CD14-positive monocyte (primary cell): Measurements from ENCODE around the gene BORCS5. TPM values are rescaled to one million over a fixed set of nuclear protein-coding genes. Genes with fewer than 3 reads are reported as not detected.

Source experiments
- DNase-seq, 3 donors: peaks; one replicate each; pipeline ENCODE4 v3.0.0-alpha.2; 2011 to 2022
- H2AFZ ChIP-seq: 2 replicates; pipeline ENCODE4 v1.6.0; 2012; ENCODE audit warnings: mild to moderate bottlenecking, low read depth, low read length, inconsistent platforms; ENCODE audit not compliant: insufficient read depth, poor library complexity, severe bottlenecking
- H3K27ac ChIP-seq, 2 donors: 1 replicate in 1 of 2; 2 replicates in 1 of 2; pipeline ENCODE4 v1.5.1; 2012 to 2013; ENCODE audit warnings: low read length in 2 of 2, control low read depth in 1 of 2, inconsistent platforms in 1 of 2, low read depth in 1 of 2, mild to moderate bottlenecking in 1 of 2
- H3K27me3 ChIP-seq, 2 donors: one replicate each; pipeline versions ENCODE4 v1.6.0 to v1.6.1; 2011 to 2013; ENCODE audit warnings: low read length in 2 of 2; ENCODE audit not compliant: control insufficient read depth in 2 of 2, insufficient read depth in 2 of 2
- H3K36me3 ChIP-seq, 2 donors: replicated peaks in 1 of 2; 1 replicate in 1 of 2; 2 replicates in 1 of 2; pipeline versions ENCODE4 v1.5.1 to v1.6.1; 2012 to 2013; ENCODE audit warnings: low read length in 2 of 2, control low read depth in 1 of 2, inconsistent platforms in 1 of 2, mild to moderate bottlenecking in 1 of 2; ENCODE audit not compliant: insufficient read depth in 2 of 2, control insufficient read depth in 1 of 2
- H3K4me1 ChIP-seq, 2 donors: 1 replicate in 1 of 2; 2 replicates in 1 of 2; pipeline versions ENCODE4 v1.5.1 to v1.6.1; 2012 to 2013; ENCODE audit warnings: low read length in 2 of 2, control low read depth in 1 of 2, inconsistent platforms in 1 of 2, mild to moderate bottlenecking in 1 of 2, moderate library complexity in 1 of 2; ENCODE audit not compliant: insufficient read depth in 2 of 2, control insufficient read depth in 1 of 2
- H3K4me2 ChIP-seq: replicated peaks from 2 replicates; pipeline ENCODE3; 2012; ENCODE audit warnings: low read length, moderate library complexity, mild to moderate bottlenecking; ENCODE audit not compliant: poor library complexity, severe bottlenecking; ENCODE audit errors: extremely low read depth
- H3K4me3 ChIP-seq, 3 experiments: fragments of 200-600 bp in 1 of 3; sonication (generic) in 1 of 3; replicated peaks in 1 of 3; 1 replicate in 2 of 3; 2 replicates in 1 of 3; pipeline ENCODE4 v1.5.1; 2011 to 2013; ENCODE audit warnings: low read length in 3 of 3, mild to moderate bottlenecking in 3 of 3, control low read depth in 2 of 3, low read depth in 2 of 3, inconsistent platforms in 1 of 3, moderate library complexity in 1 of 3
- H3K79me2 ChIP-seq: 2 replicates; pipeline ENCODE4 v1.6.0; 2012; ENCODE audit warnings: mild to moderate bottlenecking, control low read depth, inconsistent platforms, low read length, moderate library complexity; ENCODE audit not compliant: insufficient read depth
- H3K9ac ChIP-seq: 2 replicates; pipeline ENCODE4 v1.6.0; 2017; ENCODE audit warnings: low read length, mild to moderate bottlenecking; ENCODE audit not compliant: insufficient read depth, poor library complexity, severe bottlenecking
- H3K9me3 ChIP-seq, 2 donors: replicated peaks in 1 of 2; 1 replicate in 1 of 2; 2 replicates in 1 of 2; pipeline versions ENCODE4 v1.5.1 to v1.6.1; 2012 to 2013; ENCODE audit warnings: low read length in 2 of 2, control low read depth in 1 of 2; ENCODE audit not compliant: control insufficient read depth in 1 of 2, insufficient read depth in 1 of 2
- H4K20me1 ChIP-seq: 2 replicates; pipeline ENCODE4 v1.6.0; 2012; ENCODE audit warnings: mild to moderate bottlenecking, low read length, control low read depth, moderate library complexity; ENCODE audit not compliant: insufficient read depth
- H3K27ac Mint-ChIP-seq, 7 donors: one replicate each; pipeline ENCODE4 v1.8.0; 2020; ENCODE audit warnings: mild to moderate bottlenecking in 7 of 7, mixed read lengths in 7 of 7, moderate library complexity in 6 of 7, inconsistent platforms in 2 of 7
- H3K27me3 Mint-ChIP-seq, 3 donors: one replicate each; pipeline ENCODE4 v1.8.0; 2021 to 2022; ENCODE audit warnings: low read depth in 3 of 3, mild to moderate bottlenecking in 3 of 3, mixed read lengths in 3 of 3, moderate library complexity in 3 of 3, inconsistent platforms in 1 of 3
- H3K36me3 Mint-ChIP-seq, 2 donors: one replicate each; pipeline ENCODE4 v1.8.0; 2020; ENCODE audit warnings: mixed read lengths in 2 of 2, inconsistent platforms in 1 of 2, mild to moderate bottlenecking in 1 of 2
- H3K4me1 Mint-ChIP-seq: one replicate; pipeline ENCODE4 v1.8.0; 2020; ENCODE audit warnings: mild to moderate bottlenecking, mixed read lengths
- H3K4me3 Mint-ChIP-seq, 2 donors: one replicate each; pipeline ENCODE4 v1.8.0; 2020; ENCODE audit warnings: mild to moderate bottlenecking in 2 of 2, mixed read lengths in 2 of 2, moderate library complexity in 1 of 2
- H3K9me3 Mint-ChIP-seq, 7 donors: one replicate each; pipeline ENCODE4 v1.8.0; 2020 to 2022; ENCODE audit warnings: mixed read lengths in 7 of 7, mild to moderate bottlenecking in 6 of 7, moderate library complexity in 6 of 7, inconsistent platforms in 2 of 7
- CTCF ChIP-seq: fragments of 200-600 bp; IDR thresholded peaks from one replicate; pipeline ENCODE4 v1.8.0; 2022; ENCODE audit warnings: antibody characterized with exemption, mild to moderate bottlenecking
- WGBS: methylation state at CpG from one replicate; pipeline ENCODE4 v1.1.5; 2013; ENCODE audit warnings: missing lambda C conversion rate; ENCODE audit not compliant: insufficient coverage; 5-methylcytosine and 5-hydroxymethylcytosine counted together
- intact Hi-C, 2 donors: fragments of 100-400 bp; cut with micrococcal nuclease; formaldehyde crosslinking; loops; one replicate each; pipeline versions ENCODE4 v1.15.0 to v1.15.1; 2023
- polyA plus RNA-seq, 3 donors: library from polyadenylated mRNA; depleted of rRNA in 1 of 3; unstranded in 2 of 3; stranded (reverse) in 1 of 3; fragments of 300-500 nt in 2 of 3; fragments of >200 nt in 1 of 3; fragmentation: Illumina TruSeq in 2 of 3; gene quantifications; 1 replicate in 2 of 3; 2 replicates in 1 of 3; pipeline ENCODE4 v1.2.3, GENCODE V29; 2012 to 2021

BORCS5 gene
- polyA plus RNA-seq, 3 donors: 8.5 to 15.1 (median 9.6) TPM

- H3K9me3 ChIP-seq: no peaks in the 10 kb centered on the region
- no peaks in the 10 kb centered on the region for H3K36me3 ChIP-seq
- Mint-ChIP-seq H3K27me3 (peaks cover 0 to 4% (median 4%) of the 10 kb centered on the region in 3 donors), H3K9me3 (peaks cover 0 to 1% (median 0%) of the 10 kb centered on the region in 7 donors), H3K36me3 (peaks cover 1 to 3% of the 10 kb centered on the region in 2 donors), H3K4me3 (no peak overlapping the region), H3K27ac (no peak overlapping the region), H3K4me1 (peaks cover 12% of the 10 kb centered on the region)
- no peaks in the 10 kb centered on the region for H3K27me3 ChIP-seq
- no peak overlapping the region for H2AFZ ChIP-seq
- no peak overlapping the region for H3K27ac ChIP-seq
- intact Hi-C loops: no loop called here
- no peak overlapping the region for H3K4me3 ChIP-seq
- no peak for TF ChIP-seq CTCF
- H4K20me1 ChIP-seq: no peaks in the 10 kb centered on the region
- 93% methylated on average over 6 of the region's 7 CpGs for whole genome bisulfite sequencing
- H3K9ac ChIP-seq: no peak overlapping the region
- no peak overlapping the region for H3K4me2 ChIP-seq
- DNase-seq: no peak
- H3K79me2 ChIP-seq: no peaks in the 10 kb centered on the region
- peaks cover 2 to 6% of the 10 kb centered on the region in 2 donors for H3K4me1 ChIP-seq
Observed at GRCh38 chr12:12331244-12331771, 25.6 kb upstream of the BORCS5 start.

GRCh38 chr12:12331896-12332295 is 25.0 kb upstream of the BORCS5 start:
- intact Hi-C loops: no loop called here
- Mint-ChIP-seq H3K27me3 (peaks cover 0 to 4% (median 4%) of the 10 kb centered on the region in 3 donors), H3K9me3 (peaks cover 0 to 1% (median 0%) of the 10 kb centered on the region in 7 donors), H3K4me1 (peaks cover 12% of the 10 kb centered on the region), H3K27ac (peak overlapping the region in 1 of 7 donors; percentile 47), H3K4me3 (no peak overlapping the region), H3K36me3 (peaks cover 1 to 3% of the 10 kb centered on the region in 2 donors)
- Histone ChIP-seq H3K27me3 (no peaks in the 10 kb centered on the region), H3K9me3 (no peaks in the 10 kb centered on the region), H3K4me1 (peaks cover 2 to 6% of the 10 kb centered on the region in 2 donors), H3K79me2 (no peaks in the 10 kb centered on the region), H3K4me2 (no peak overlapping the region), H3K36me3 (no peaks in the 10 kb centered on the region), H2AFZ (no peak overlapping the region), H3K9ac (no peak overlapping the region), H4K20me1 (no peaks in the 10 kb centered on the region), H3K27ac (no peak overlapping the region), H3K4me3 (no peak overlapping the region)
- no peak for TF ChIP-seq CTCF
- no peak for DNase-seq
- WGBS: no CpG with 5 or more reads among the region's 1 CpG
